Glutamatergic neuron (in vitro differentiated cells): ENCODE results near the gene XRCC1. TPM values are rescaled to one million over a fixed set of nuclear protein-coding genes. Genes with fewer than 3 reads are reported as not detected.

Experiments used
- DNase-seq: peaks from one replicate; pipeline ENCODE4 v3.0.0; 2022
- H3K27ac Mint-ChIP-seq: one replicate; pipeline ENCODE4 v1.8.0; 2020; ENCODE audit warnings: mild to moderate bottlenecking, mixed read lengths, inconsistent platforms; ENCODE audit not compliant: unreplicated experiment
- H3K27me3 Mint-ChIP-seq: one replicate; pipeline ENCODE4 v1.8.0; 2020; ENCODE audit warnings: mild to moderate bottlenecking, moderate library complexity, mixed read lengths, inconsistent platforms; ENCODE audit not compliant: unreplicated experiment
- H3K36me3 Mint-ChIP-seq: one replicate; pipeline ENCODE4 v1.8.0; 2020; ENCODE audit warnings: mild to moderate bottlenecking, mixed read lengths, inconsistent platforms; ENCODE audit not compliant: unreplicated experiment
- H3K4me1 Mint-ChIP-seq: one replicate; pipeline ENCODE4 v1.8.0; 2020; ENCODE audit warnings: mild to moderate bottlenecking, low read depth, mixed read lengths, inconsistent platforms; ENCODE audit not compliant: unreplicated experiment
- H3K4me3 Mint-ChIP-seq: one replicate; pipeline ENCODE4 v1.8.0; 2020; ENCODE audit warnings: mild to moderate bottlenecking, mixed read lengths, inconsistent platforms; ENCODE audit not compliant: unreplicated experiment
- H3K9me3 Mint-ChIP-seq: one replicate; pipeline ENCODE4 v1.8.0; 2020; ENCODE audit warnings: mild to moderate bottlenecking, moderate library complexity, mixed read lengths, inconsistent platforms; ENCODE audit not compliant: unreplicated experiment
- total RNA-seq: library from RNA; stranded (reverse); fragmentation: NEBNext Ultra II Directional; extraction: Animal tissue kit (Norgen Biotek cat#: 25700); gene quantifications from one replicate; pipeline ENCODE4 v1.2.1, GENCODE V29; 2021; ENCODE audit not compliant: unreplicated experiment
- TF ChIP-seq, protein P1 (sequence below): fragments of 200-600 bp; sonication (generic); IDR thresholded peaks from one replicate; pipeline ENCODE4 v1.5.0; 2021; ENCODE audit not compliant: partially characterized antibody, unreplicated experiment

XRCC1 gene
- total RNA-seq, 1 donor from 2014 or later, result 39.5 TPM

DNA sequence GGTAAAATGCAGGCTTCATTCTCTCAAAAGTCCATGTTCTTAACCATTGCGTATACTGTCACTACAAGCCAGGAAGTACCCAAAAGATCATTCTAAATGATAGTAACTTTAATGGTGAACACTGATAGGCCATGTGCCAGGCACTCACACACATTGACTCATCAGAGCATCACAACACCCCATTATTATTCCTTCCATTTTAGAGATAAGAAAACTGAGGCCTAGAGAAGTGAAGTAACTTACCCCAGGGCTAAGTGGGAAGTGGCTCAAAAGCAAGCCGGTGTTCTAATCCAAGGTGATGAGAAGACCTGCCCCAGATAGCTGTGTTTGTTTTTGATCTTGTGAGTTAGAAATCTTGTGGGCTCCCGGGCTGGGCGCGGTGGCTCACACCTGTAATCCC is 69.4 kb downstream of the XRCC1 start:
- H3K4me3 Mint-ChIP-seq, result peak overlapping the region; percentile 20
- no peak overlapping the region for H3K27ac Mint-ChIP-seq
- H3K4me1 Mint-ChIP-seq, result peaks cover 2% of the 10 kb centered on the region
- no peak for DNase-seq
- TF ChIP-seq, protein P1, sequence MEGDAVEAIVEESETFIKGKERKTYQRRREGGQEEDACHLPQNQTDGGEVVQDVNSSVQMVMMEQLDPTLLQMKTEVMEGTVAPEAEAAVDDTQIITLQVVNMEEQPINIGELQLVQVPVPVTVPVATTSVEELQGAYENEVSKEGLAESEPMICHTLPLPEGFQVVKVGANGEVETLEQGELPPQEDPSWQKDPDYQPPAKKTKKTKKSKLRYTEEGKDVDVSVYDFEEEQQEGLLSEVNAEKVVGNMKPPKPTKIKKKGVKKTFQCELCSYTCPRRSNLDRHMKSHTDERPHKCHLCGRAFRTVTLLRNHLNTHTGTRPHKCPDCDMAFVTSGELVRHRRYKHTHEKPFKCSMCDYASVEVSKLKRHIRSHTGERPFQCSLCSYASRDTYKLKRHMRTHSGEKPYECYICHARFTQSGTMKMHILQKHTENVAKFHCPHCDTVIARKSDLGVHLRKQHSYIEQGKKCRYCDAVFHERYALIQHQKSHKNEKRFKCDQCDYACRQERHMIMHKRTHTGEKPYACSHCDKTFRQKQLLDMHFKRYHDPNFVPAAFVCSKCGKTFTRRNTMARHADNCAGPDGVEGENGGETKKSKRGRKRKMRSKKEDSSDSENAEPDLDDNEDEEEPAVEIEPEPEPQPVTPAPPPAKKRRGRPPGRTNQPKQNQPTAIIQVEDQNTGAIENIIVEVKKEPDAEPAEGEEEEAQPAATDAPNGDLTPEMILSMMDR, result no peak
- H3K27me3 Mint-ChIP-seq, result peaks cover 10% of the 10 kb centered on the region
- peaks cover 3% of the 10 kb centered on the region for H3K36me3 Mint-ChIP-seq
- peaks cover 4% of the 10 kb centered on the region for H3K9me3 Mint-ChIP-seq

DNA sequence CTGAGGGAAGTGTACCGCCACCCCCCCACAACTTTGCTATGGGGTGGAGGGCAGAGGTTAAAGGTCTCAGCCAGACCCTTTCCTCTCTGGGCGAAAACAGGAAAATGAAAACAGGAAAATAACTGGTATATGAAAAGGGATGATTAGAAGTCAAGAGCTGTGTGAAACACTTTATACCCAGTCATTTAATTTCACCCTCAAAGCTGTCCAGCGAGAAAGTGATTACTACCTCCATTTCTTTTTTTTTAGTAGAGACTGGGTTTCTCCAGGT is 70.2 kb downstream of the XRCC1 start:
- TF ChIP-seq, protein P1, result no peak
- no peak overlapping the region for H3K27ac Mint-ChIP-seq
- H3K4me1 Mint-ChIP-seq, result peaks cover 2% of the 10 kb centered on the region

DNA sequence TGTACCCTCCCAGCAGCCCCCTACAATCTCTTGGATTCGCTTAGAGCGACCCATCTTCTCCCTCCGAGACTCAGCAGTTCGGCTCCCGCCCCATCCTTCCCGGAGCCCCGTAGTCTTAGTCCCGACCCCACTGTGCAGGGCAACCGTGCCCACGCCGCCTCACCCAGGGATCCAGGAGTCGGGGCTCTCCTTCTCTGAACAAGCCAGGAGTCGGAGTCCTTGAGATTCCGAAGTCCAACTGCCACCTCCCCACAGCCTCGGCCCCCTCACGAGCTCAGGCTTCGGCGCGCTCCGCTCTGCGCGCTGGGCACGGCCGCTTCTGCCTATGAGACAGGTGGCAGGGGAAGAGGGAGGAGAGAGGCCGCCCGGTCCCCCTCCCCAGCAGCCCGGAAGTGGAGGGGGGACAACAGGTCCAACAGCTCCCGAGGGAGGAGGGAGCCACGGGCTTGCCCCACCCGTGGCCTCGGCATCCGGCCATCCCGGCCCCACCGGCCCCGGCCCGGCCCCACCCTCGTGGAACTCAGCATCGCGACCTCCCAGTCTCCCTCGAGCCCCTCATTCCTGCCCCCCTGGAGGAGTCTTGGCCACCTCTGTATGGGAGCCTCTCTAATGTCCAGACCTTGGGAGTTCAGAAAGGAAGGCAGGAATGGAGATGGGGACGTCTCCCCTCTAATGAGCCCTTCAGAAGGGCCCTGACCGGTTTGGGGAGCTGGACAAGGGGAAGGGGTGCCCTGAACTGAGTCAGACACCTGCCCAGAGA is 70.7 kb downstream of the XRCC1 start, which contains the start of gene PHLDB3:
TSS of gene PHLDB3 (minus strand) at position 321 of the 760 bp plus-strand sequence. CDS start 628 bp downstream, outside the sequence.
- peaks cover 4% of the 10 kb centered on the region for H3K9me3 Mint-ChIP-seq
- peaks cover 2% of the 10 kb centered on the region for H3K4me1 Mint-ChIP-seq
- H3K36me3 Mint-ChIP-seq, result no peaks in the 10 kb centered on the region
- peaks cover 10% of the 10 kb centered on the region for H3K27me3 Mint-ChIP-seq
- TF ChIP-seq, protein P1, result peak; percentile 59
- peak within 1 kb of the TSS; percentile 91 for H3K4me3 Mint-ChIP-seq
- DNase-seq, result peak; percentile 43
- H3K27ac Mint-ChIP-seq, result no peak within 1 kb of the TSS

More for the DNA sequence above, 70.2 kb downstream of the XRCC1 start:
- Mint-ChIP-seq H3K4me3 (peak overlapping the region; percentile 3), H3K27me3 (peaks cover 10% of the 10 kb centered on the region), H3K36me3 (no peaks in the 10 kb centered on the region), H3K9me3 (peaks cover 4% of the 10 kb centered on the region)
- no peak for DNase-seq

DNA sequence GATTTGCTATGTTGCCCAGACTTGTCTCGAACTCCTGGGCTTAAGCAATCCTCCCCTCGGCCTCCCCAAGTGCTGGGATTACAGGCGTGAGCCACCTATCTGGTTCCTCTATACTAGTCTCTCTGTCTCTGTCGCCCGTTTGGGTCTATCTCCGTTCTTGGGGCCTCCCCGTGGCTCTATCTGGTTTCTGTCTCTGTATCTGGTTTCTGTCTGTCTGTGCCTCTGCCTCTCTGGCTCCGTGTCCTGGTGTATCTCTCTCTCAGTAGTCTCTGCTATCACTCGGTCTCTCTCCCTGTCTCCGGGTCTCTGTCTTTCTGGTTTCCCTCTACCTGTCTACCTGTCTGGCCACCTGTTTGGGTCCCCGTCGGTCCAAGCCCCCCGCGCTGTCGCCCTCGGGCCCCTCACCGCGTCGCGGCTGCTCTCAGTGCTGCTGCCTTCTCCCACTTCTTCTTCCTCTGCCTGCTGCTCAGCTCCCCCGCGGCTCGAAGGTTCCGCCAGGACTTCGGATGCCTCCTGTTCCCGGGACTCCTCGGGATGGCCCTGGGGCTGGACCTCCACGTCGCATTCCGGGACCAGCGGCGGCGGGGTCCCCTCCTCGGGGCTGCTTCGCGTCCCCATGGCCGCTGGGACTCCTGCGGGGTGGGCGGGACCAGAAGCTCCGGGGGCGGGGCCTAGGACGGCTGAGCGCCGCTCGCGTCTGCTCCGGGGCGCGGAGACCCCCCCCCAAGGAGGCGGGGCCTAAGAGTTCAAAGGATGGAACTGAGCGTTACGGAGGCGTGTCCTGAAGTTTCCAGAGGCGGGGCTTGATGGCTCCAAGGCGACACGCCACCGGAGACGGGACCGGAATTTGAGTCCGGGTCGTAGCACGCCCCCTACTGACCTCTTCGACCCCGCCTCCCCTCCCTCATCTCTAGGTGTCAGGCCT is 71.6 kb downstream of the XRCC1 start:
- no peak overlapping the region for H3K27ac Mint-ChIP-seq
- peaks cover 2% of the 10 kb centered on the region for H3K4me1 Mint-ChIP-seq
- TF ChIP-seq, protein P1, result no peak

More for the DNA sequence above, 71.6 kb downstream of the XRCC1 start:
- peak; percentile 94 for DNase-seq
- peaks cover under 1% of the 10 kb centered on the region for H3K36me3 Mint-ChIP-seq
- peak overlapping the region; percentile 91 for H3K4me3 Mint-ChIP-seq
- peaks cover 8% of the 10 kb centered on the region for H3K27me3 Mint-ChIP-seq
- peaks cover 4% of the 10 kb centered on the region for H3K9me3 Mint-ChIP-seq
